PC-9 (cell line): Measurements from ENCODE around the gene LCE1E.

ENCODE experiments used
- CTCF ChIP-seq: fragments of 200-600 bp; sonication (generic); conservative IDR thresholded peaks from 2 replicates; pipeline ENCODE4 v1.6.1; 2017; ENCODE audit warnings: mixed run types, antibody characterized with exemption, mild to moderate bottlenecking, moderate library complexity
- EZH2 ChIP-seq: fragments of 200-600 bp; sonication (generic); IDR thresholded peaks from 2 replicates; pipeline ENCODE4 v1.8.0; 2017; ENCODE audit warnings: antibody characterized with exemption, low read depth

- TF ChIP-seq EZH2 = no peak
- no peak for TF ChIP-seq CTCF
Observed at GRCh38 chr1:152786077-152786476, at the start of gene LCE1E.
